GM23338 (cell line): ENCODE measurements around the gene MMP15. TPM values are rescaled to one million over a fixed set of nuclear protein-coding genes. Genes with fewer than 3 reads are reported as not detected.

Source experiments
- ATAC-seq: fragments of 200-7000 bp; cut with Tn5 transposase; 3 replicates; pipeline ENCODE4 v1.9.1; 2020
- DNase-seq: peaks from one replicate; pipeline ENCODE4 v3.0.0-alpha.2; 2015; ENCODE audit warnings: low spot score
- H2AFZ ChIP-seq: fragments of 200-600 bp; sonication (generic); 2 replicates; pipeline ENCODE4 v1.8.0; 2016; ENCODE audit warnings: antibody characterized with exemption, mild to moderate bottlenecking, moderate library complexity
- H3F3A ChIP-seq: fragments of 200-600 bp; sonication (generic); replicated peaks from 2 replicates; pipeline ENCODE4 v1.8.0; 2017; ENCODE audit warnings: antibody characterized with exemption, mixed run types, low read depth
- H3K27ac ChIP-seq: fragments of 200-600 bp; sonication (generic); 2 replicates; pipeline ENCODE4 v1.6.1; 2016; ENCODE audit warnings: low read depth
- H3K27me3 ChIP-seq: fragments of 200-600 bp; sonication (generic); 2 replicates; pipeline ENCODE4 v1.8.0; 2016; ENCODE audit warnings: mild to moderate bottlenecking, mixed run types, moderate library complexity; ENCODE audit not compliant: insufficient read depth
- H3K36me3 ChIP-seq: fragments of 200-600 bp; sonication (generic); 2 replicates; pipeline ENCODE4 v1.8.0; 2016; ENCODE audit warnings: mild to moderate bottlenecking; ENCODE audit not compliant: insufficient read depth
- H3K4me1 ChIP-seq: fragments of 200-600 bp; sonication (generic); 2 replicates; pipeline ENCODE4 v1.8.0; 2016; ENCODE audit warnings: mild to moderate bottlenecking, moderate library complexity; ENCODE audit not compliant: insufficient read depth
- H3K4me2 ChIP-seq: fragments of 200-600 bp; sonication (generic); 2 replicates; pipeline ENCODE4 v1.7.1; 2017; ENCODE audit warnings: mixed run types
- H3K4me3 ChIP-seq: fragments of 200-600 bp; sonication (generic); 2 replicates; pipeline ENCODE4 v1.6.1; 2016; ENCODE audit warnings: mixed run types
- H3K79me2 ChIP-seq: fragments of 200-600 bp; sonication (generic); replicated peaks from 2 replicates; pipeline ENCODE4 v1.8.0; 2017; ENCODE audit warnings: mild to moderate bottlenecking; ENCODE audit not compliant: insufficient read depth
- H3K9me2 ChIP-seq: fragments of 200-600 bp; sonication (generic); 2 replicates; pipeline ENCODE4 v1.8.0; 2017; ENCODE audit not compliant: insufficient read depth
- H4K20me1 ChIP-seq: fragments of 200-600 bp; sonication (generic); replicated peaks from 2 replicates; pipeline ENCODE4 v1.8.0; 2017; ENCODE audit warnings: mild to moderate bottlenecking; ENCODE audit not compliant: insufficient read depth
- H3K27ac Mint-ChIP-seq: 2 replicates; pipeline ENCODE4 v1.8.0; 2020; ENCODE audit warnings: inconsistent platforms, mild to moderate bottlenecking, moderate library complexity, mixed read lengths
- H3K27me3 Mint-ChIP-seq: 3 replicates; pipeline ENCODE4 v1.8.0; 2022; ENCODE audit warnings: low read depth, mild to moderate bottlenecking, moderate library complexity, mixed read lengths, inconsistent platforms; ENCODE audit not compliant: insufficient read depth, poor library complexity
- H3K36me3 Mint-ChIP-seq: 3 replicates; pipeline ENCODE4 v1.8.0; 2021; ENCODE audit warnings: low read depth, mild to moderate bottlenecking, inconsistent platforms, moderate library complexity, mixed read lengths
- H3K4me1 Mint-ChIP-seq: 3 replicates; pipeline ENCODE4 v1.8.0; 2020; ENCODE audit warnings: mild to moderate bottlenecking, inconsistent platforms, mixed read lengths
- H3K4me3 Mint-ChIP-seq: 3 replicates; pipeline ENCODE4 v1.8.0; 2021; ENCODE audit warnings: moderate library complexity, mild to moderate bottlenecking, inconsistent platforms, mixed read lengths
- H3K9me3 Mint-ChIP-seq: 3 replicates; pipeline ENCODE4 v1.8.0; 2020; ENCODE audit warnings: moderate library complexity, mild to moderate bottlenecking, inconsistent platforms, mixed read lengths
- CREB1 ChIP-seq: fragments of 250-450 bp; sonication (Bioruptor Pico); IDR thresholded peaks from 2 replicates; pipeline ENCODE4 v1.5.0; 2020; ENCODE audit warnings: low read depth, mild to moderate bottlenecking, moderate library complexity
- EZH2phosphoT487 ChIP-seq: fragments of 200-600 bp; sonication (generic); IDR thresholded peaks from one replicate; pipeline ENCODE4 v1.8.1; 2018; ENCODE audit warnings: antibody characterized with exemption; ENCODE audit not compliant: unreplicated experiment
- POLR2AphosphoS5 ChIP-seq: IDR thresholded peaks from 2 replicates; pipeline ENCODE4 v1.6.1; 2016; ENCODE audit warnings: antibody characterized with exemption, low read depth
- polyA plus RNA-seq: library from polyadenylated mRNA; unstranded; fragments of >200 nt; fragmentation: Nextera tagmentation; extraction: Ambion mirVana; gene quantifications from 2 replicates; pipeline ENCODE4 v1.2.1, GENCODE V29; 2016
- total RNA-seq: library from RNA; depleted of rRNA; stranded (reverse); fragments of >200 nt; shearing (Covaris generic); gene quantifications from 2 replicates; pipeline ENCODE4 v1.2.3, GENCODE V29; 2014
- TF ChIP-seq, protein P1 (sequence below), 2 experiments: fragments of 200-600 bp in 1 of 2; sonication (generic) in 1 of 2; conservative IDR thresholded peaks; 2 replicates each; pipeline versions ENCODE4 v1.5.1 to v1.6.1; 2016 to 2017; ENCODE audit warnings: antibody characterized with exemption in 2 of 2, low read depth in 2 of 2, mild to moderate bottlenecking in 2 of 2, moderate library complexity in 1 of 2

The MMP15 gene
- total and polyA plus RNA-seq, 2 experiments from 2014 or later = 10.9 to 79.1 TPM

DNA sequence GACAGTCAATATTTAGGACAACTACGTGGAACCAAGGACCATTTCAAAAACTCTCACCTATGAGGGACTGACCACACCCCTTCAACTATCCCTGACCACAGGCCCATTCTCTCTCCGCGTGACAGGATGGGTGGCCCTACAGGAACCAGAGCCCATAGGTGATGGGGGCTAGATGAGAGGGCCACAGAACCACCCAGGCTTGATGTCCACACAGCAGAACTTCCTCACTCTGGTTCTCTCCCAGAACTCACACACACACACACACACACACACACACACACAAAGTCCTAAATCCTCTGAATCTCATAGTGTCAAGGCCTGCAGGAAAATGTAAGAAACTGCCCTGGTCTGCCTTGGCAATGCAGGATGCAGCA, 26.6 kb upstream of the MMP15 start:
- ATAC-seq = no peak
- Histone ChIP-seq H3K4me2 (peak overlapping the region; percentile 88; the same call in 1 of the 2 replicates), H4K20me1 (peaks cover under 1% of the 10 kb centered on the region; the same call in 1 of the 2 replicates), H2AFZ (no peak overlapping the region), H3K79me2 (0 out of 2 replicates have a peak, but pooled peaks cover 6% of the 10 kb centered on the region), H3K27me3 (no peaks in the 10 kb centered on the region), H3K27ac (no peak overlapping the region), H3K4me1 (peaks cover 8% of the 10 kb centered on the region), H3F3A (peaks cover 7% of the 10 kb centered on the region), H3K36me3 (no peaks in the 10 kb centered on the region; the same call in 1 of the 2 replicates), H3K9me2 (no peaks in the 10 kb centered on the region), H3K4me3 (peak overlapping the region; percentile 95; the same call in 1 of the 2 replicates)
- no peak for DNase-seq
- TF ChIP-seq, protein P1, sequence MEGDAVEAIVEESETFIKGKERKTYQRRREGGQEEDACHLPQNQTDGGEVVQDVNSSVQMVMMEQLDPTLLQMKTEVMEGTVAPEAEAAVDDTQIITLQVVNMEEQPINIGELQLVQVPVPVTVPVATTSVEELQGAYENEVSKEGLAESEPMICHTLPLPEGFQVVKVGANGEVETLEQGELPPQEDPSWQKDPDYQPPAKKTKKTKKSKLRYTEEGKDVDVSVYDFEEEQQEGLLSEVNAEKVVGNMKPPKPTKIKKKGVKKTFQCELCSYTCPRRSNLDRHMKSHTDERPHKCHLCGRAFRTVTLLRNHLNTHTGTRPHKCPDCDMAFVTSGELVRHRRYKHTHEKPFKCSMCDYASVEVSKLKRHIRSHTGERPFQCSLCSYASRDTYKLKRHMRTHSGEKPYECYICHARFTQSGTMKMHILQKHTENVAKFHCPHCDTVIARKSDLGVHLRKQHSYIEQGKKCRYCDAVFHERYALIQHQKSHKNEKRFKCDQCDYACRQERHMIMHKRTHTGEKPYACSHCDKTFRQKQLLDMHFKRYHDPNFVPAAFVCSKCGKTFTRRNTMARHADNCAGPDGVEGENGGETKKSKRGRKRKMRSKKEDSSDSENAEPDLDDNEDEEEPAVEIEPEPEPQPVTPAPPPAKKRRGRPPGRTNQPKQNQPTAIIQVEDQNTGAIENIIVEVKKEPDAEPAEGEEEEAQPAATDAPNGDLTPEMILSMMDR (conservative IDR thresholded peaks at IDR 0.05; ENCODE audit: low read depth in 2 of 2) = no peak
- TF ChIP-seq EZH2phosphoT487 (no peak), POLR2AphosphoS5 (no peak)
- H3K27ac Mint-ChIP-seq = no peak overlapping the region
- H3K4me3 Mint-ChIP-seq = peak overlapping the region; percentile 64
- H3K27me3 Mint-ChIP-seq = peaks cover 12% of the 10 kb centered on the region
- H3K36me3 Mint-ChIP-seq = peaks cover 24% of the 10 kb centered on the region
- peaks cover 24% of the 10 kb centered on the region for H3K4me1 Mint-ChIP-seq
- no peaks in the 10 kb centered on the region; the same call in 2 of the 3 replicates for H3K9me3 Mint-ChIP-seq

DNA sequence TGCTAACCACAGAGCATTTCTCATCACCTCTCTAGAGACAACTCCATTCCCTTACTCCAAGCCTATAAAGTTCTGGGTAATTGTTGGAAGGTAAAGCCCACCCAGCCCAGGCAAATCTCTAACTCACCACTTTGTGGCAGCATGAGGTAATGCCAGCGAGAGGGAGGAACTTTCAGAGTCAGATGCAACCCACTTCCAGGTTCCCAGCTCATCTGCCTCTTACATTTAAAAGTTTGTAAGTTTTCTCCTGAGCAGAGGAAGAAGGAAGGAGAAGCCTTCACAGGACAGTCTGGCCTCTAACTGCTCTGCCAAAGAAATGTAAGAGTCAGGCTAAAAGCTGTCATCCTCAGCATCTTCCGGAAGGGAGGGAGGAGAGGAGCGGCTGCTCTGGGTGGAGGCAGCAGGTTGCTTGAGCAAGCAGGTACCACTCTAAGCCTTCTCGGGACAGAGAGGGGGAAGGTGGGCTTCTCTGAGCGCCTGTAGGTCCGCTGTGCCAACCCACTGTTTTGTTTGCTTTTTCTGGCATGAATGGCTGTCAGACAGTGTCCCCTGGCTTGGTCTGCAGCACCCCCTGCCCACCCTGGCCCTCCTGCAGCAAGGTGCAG, 26.1 kb upstream of the MMP15 start:
- Histone ChIP-seq H3K27ac (no peak overlapping the region), H4K20me1 (peaks cover 3% of the 10 kb centered on the region; the same call in 1 of the 2 replicates), H3K27me3 (no peaks in the 10 kb centered on the region), H3K79me2 (0 out of 2 replicates have a peak, but pooled peaks cover 6% of the 10 kb centered on the region), H3K36me3 (peaks cover 1% of the 10 kb centered on the region), H2AFZ (no peak overlapping the region), H3K4me1 (peaks cover 8% of the 10 kb centered on the region), H3F3A (peaks cover 7% of the 10 kb centered on the region), H3K4me3 (peak overlapping the region; percentile 95), H3K4me2 (peak overlapping the region; percentile 88), H3K9me2 (no peaks in the 10 kb centered on the region)
- DNase-seq = no peak
- Mint-ChIP-seq H3K27ac (no peak overlapping the region), H3K4me1 (peaks cover 24% of the 10 kb centered on the region), H3K36me3 (peaks cover 29% of the 10 kb centered on the region), H3K9me3 (no peaks in the 10 kb centered on the region; the same call in 2 of the 3 replicates), H3K27me3 (peaks cover 12% of the 10 kb centered on the region), H3K4me3 (peak overlapping the region; percentile 64)
- ATAC-seq = no peak
- no peak for TF ChIP-seq CREB1 (CRISPR knock-in tag)
- TF ChIP-seq, protein P1 (conservative IDR thresholded peaks at IDR 0.05; ENCODE audit: low read depth in 2 of 2) = peak in 1 of 2 experiments; percentile 21; a peak in 1 of 4 replicates
